ENCODE measurements around the gene BLACAT1. TPM values are rescaled to one million over a fixed set of nuclear protein-coding genes. Genes with fewer than 3 reads are reported as not detected.

BLACAT1 gene
- total and polyA plus RNA-seq, 10 donors = 0.02 to 0.51 (median 0.24) TPM; not detected in 4

- Histone ChIP-seq H3K36me3 (no peaks in the 10 kb centered on the region), H3K27ac (peak overlapping the region in 5 of 8 donors; percentile 13 to 61 (median 51)), H3K9me3 (no peaks in the 10 kb centered on the region), H3K27me3 (replicated peaks in 1 of 7) (peaks cover 0 to 68% (median 8%) of the 10 kb centered on the region in 7 donors), H3K4me1 (peaks cover 0 to 21% (median 4%) of the 10 kb centered on the region in 6 donors), H3K4me3 (no peak overlapping the region)
- no peak for TF ChIP-seq POLR2AphosphoS5 (IDR thresholded peaks at IDR 0.05)
- TF ChIP-seq, protein P1, sequence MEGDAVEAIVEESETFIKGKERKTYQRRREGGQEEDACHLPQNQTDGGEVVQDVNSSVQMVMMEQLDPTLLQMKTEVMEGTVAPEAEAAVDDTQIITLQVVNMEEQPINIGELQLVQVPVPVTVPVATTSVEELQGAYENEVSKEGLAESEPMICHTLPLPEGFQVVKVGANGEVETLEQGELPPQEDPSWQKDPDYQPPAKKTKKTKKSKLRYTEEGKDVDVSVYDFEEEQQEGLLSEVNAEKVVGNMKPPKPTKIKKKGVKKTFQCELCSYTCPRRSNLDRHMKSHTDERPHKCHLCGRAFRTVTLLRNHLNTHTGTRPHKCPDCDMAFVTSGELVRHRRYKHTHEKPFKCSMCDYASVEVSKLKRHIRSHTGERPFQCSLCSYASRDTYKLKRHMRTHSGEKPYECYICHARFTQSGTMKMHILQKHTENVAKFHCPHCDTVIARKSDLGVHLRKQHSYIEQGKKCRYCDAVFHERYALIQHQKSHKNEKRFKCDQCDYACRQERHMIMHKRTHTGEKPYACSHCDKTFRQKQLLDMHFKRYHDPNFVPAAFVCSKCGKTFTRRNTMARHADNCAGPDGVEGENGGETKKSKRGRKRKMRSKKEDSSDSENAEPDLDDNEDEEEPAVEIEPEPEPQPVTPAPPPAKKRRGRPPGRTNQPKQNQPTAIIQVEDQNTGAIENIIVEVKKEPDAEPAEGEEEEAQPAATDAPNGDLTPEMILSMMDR (IDR thresholded peaks at IDR 0.05 in 8 of 11, conservative IDR thresholded peaks at IDR 0.05 in 3 of 11) = no peak
- no peak for TF ChIP-seq POLR2A (IDR thresholded peaks at IDR 0.05)
- DNase-seq = no peak
- intact Hi-C loops (cut with DNase I; ENCODE audit: low total_unique reads) = no loop called here
- 22 to 43% (median 24%) methylated on average over 5 to 7 of the region's 7 CpGs for WGBS, 5 donors
Observed at GRCh38 chr1:205492774-205493173, 36.9 kb upstream of the BLACAT1 start.

DNA sequence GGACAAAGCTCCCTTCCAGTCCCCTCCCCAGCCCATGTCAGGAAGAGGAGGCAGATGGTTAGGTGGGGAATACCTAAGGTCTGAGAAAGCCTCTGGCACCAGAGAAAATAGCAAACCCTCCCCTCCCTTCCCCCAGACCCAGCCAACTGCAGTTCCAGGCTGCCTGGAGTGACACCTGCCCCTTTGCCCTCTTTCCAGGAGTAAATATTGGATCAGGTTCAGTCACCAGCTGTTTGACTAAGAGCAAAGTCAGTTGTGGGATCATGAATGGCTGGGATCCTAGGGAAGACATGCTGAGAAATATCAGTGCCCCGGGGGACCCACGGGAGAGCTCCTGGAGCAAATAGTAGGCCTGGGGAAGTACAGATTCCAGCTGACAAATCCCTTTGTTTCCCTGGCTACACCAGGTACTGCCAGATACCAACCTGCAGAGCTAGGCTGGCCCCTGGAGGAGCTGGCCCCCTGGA is 36.4 kb upstream of the BLACAT1 start:
- TF ChIP-seq, protein P1 (IDR thresholded peaks at IDR 0.05 in 8 of 11, conservative IDR thresholded peaks at IDR 0.05 in 3 of 11) = no peak
- TF ChIP-seq POLR2A (IDR thresholded peaks at IDR 0.05) (no peak), POLR2AphosphoS5 (IDR thresholded peaks at IDR 0.05) (no peak)
- Histone ChIP-seq H3K4me1 (peaks cover 0 to 21% (median 4%) of the 10 kb centered on the region in 6 donors), H3K36me3 (no peaks in the 10 kb centered on the region), H3K27ac (no peak overlapping the region), H3K27me3 (replicated peaks in 1 of 7) (peaks cover 0 to 74% (median 8%) of the 10 kb centered on the region in 7 donors), H3K4me3 (no peak overlapping the region), H3K9me3 (no peaks in the 10 kb centered on the region)
- WGBS, 5 donors = 46 to 69% (median 61%) methylated on average over 2 of the region's 2 CpGs
- intact Hi-C loops (cut with DNase I; ENCODE audit: low total_unique reads) = no loop called here
- DNase-seq = no peak

DNA sequence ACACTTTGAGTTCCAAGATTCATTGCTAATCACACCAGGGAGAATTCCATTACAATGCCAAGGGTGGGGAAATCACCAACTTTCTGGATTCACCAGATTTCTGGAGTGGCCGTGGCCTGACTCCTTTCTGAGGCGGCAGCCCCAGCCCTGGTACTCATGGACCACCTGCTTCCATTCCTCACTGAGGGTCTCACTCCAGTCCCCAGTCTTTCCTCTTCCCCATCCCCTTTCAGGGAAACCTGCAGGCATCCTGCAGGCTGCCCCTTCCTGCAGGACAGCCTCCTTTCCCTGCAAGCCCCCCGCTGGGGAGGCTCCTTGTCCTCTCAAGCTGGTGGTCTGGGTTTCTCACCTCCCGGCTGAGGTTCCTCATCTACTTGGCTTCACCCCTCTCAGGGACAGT is 35.9 kb upstream of the BLACAT1 start:
- intact Hi-C loops (cut with DNase I; ENCODE audit: low total_unique reads) = no loop called here
- 58 to 75% (median 65%) methylated on average over 3 to 4 of the region's 4 CpGs for WGBS, 5 donors
- H3K4me3 ChIP-seq = no peak overlapping the region

DNA sequence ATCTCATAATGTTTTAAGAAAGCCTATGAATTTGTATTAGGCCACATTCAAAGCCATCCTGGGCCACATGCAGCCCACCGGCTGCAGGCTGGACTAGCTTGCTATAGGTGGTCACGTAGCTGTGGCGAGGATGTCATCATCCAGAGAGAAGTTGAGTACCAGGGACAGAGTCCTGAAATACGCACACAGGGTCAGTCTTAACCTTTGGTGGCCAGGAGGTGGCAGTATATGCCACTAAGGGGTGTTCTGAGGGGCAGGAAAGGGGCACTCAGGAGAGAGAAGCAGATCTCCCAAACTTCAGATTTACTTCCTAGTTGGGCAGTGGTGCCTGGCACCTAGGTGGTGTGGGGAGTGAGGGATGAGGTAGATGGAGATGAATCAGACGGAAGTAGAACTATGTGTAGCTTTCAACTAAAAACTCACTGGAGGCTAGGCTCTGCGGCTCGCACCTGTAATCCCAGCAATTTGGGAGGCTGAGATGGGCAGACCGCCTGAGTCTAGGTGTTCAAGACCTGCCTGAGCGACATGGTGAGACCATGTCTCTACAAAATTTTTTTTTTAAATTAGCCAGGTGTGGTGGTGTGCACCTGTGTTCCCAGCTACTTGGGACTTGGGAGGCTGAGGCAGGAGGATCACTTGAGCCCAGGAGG is 32.4 kb upstream of the BLACAT1 start:
- no peak for TF ChIP-seq POLR2A (IDR thresholded peaks at IDR 0.05)
- TF ChIP-seq, protein P1 (IDR thresholded peaks at IDR 0.05 in 8 of 11, conservative IDR thresholded peaks at IDR 0.05 in 3 of 11) = peak; percentile 57 to 89 (median 75)
- intact Hi-C loops (cut with DNase I; ENCODE audit: low total_unique reads) = loop anchor here (2.0 to 5.0 kb wide), 2 partner anchors 37 to 136 kb away; no protein-coding TSS in a partner anchor
- 34 to 44% (median 40%) methylated on average over 9 of the region's 9 CpGs for WGBS, 5 donors

More for the DNA sequence above, 35.9 kb upstream of the BLACAT1 start:
- peaks cover 0 to 21% (median 4%) of the 10 kb centered on the region in 6 donors for H3K4me1 ChIP-seq
- H3K27ac ChIP-seq = no peak overlapping the region
- no peak for DNase-seq
- H3K27me3 ChIP-seq (replicated peaks in 1 of 7) = peaks cover 0 to 78% (median 8%) of the 10 kb centered on the region in 7 donors
- H3K9me3 ChIP-seq = no peaks in the 10 kb centered on the region
- TF ChIP-seq POLR2AphosphoS5 (IDR thresholded peaks at IDR 0.05) (no peak), POLR2A (IDR thresholded peaks at IDR 0.05) (no peak)
- H3K36me3 ChIP-seq = no peaks in the 10 kb centered on the region

More for the DNA sequence above, 32.4 kb upstream of the BLACAT1 start:
- no peak for DNase-seq
- H3K4me1 ChIP-seq = peaks cover 0 to 21% (median 12%) of the 10 kb centered on the region in 6 donors
- no peak overlapping the region for H3K27ac ChIP-seq
- no peak overlapping the region for H3K4me3 ChIP-seq
- H3K9me3 ChIP-seq = no peaks in the 10 kb centered on the region
- no peaks in the 10 kb centered on the region for H3K36me3 ChIP-seq
- peaks cover 0 to 76% (median 8%) of the 10 kb centered on the region in 7 donors for H3K27me3 ChIP-seq (replicated peaks in 1 of 7)

All from spleen (tissue), 11 donors.